ENCODE data around the gene EIF3I.

Gene EIF3I

DNA sequence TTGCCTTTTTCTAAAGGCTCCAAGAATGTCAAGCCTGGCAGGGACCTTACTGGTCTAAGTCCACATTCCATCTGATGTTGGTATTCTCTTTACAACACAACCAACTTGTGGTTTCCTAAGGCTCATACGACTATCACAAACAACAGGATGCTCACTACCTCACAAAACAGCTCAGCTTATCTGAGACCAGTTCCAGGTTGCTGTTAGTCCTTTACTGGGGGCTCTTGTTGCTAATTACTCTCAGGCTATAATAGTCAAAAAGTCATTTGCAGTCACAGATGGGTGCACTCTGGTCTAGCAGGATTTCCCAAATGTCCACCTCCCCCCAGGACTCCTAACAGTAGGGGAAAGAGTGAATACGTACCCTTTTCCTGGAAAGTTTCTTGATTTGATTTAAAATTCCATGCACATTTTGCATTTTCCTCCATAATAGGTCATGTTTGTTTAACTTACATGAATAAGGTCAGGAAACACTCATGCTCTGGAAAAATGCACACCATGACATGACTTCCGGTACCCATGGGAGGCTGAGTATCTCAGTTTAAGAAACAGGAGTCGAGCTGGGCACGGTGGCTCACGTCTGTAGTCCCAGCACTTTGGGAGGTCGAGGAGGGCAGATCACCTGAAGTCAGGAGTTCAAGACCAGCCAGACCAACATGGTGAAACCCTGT, 44.8 kb downstream of the EIF3I start:
- no peak for DNase-seq

DNA sequence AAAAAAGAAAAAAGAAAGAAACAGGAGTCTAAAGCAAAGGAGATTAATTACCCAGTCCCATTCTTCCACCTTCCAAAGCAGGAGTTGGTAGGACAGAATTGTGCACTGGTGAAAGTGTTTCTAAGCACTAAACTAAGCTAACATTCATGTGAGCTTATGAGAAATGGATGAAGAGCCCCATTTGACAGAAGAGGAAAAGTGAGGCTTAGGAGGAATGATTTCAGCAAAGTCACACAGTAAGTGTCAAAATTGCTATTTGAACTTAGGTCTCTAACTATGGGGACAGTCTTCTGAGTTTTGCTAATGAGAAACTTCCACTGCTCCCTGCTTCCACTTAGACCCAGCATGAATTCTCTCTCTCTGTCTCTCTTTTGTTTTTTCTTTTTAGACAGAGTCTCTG, 47.5 kb downstream of the EIF3I start:
- no peak for DNase-seq

- DNase-seq = no peak
These were observed 50.6 kb downstream of the EIF3I start for GRCh38 chr1:32272557-32273390.

GRCh38 chr1:32273391-32274208, 51.4 kb downstream of the EIF3I start:
- DNase-seq = no peak

- no peak for DNase-seq
These were observed 52.6 kb downstream of the EIF3I start for GRCh38 chr1:32274646-32275340.

DNA sequence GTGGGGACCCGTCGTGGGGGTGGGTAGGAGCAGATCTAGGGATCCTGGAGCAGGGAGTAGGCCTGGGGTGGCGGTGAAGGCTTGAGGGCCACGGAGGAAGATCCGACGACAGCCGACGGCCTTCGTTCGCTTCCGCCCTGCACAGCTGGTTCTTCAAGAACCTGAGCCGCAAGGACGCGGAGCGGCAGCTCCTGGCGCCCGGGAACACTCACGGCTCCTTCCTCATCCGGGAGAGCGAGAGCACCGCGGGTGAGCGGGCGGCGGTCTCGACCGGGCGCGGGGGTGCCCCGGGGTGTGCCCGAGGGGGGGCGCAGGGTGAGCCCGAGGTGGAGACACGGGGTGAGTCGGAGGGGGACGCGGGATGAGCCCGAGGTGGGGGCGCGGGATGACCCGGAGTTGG, 53.2 kb downstream of the EIF3I start:
- no peak for DNase-seq

GRCh38 chr1:32276032-32276782, 54.0 kb downstream of the EIF3I start:
- DNase-seq = no peak
